Motor neuron (in vitro differentiated cells): ENCODE measurements around the gene GHRH. TPM values are rescaled to one million over a fixed set of nuclear protein-coding genes. Genes with fewer than 3 reads are reported as not detected.

ENCODE experiments used
- ATAC-seq, 8 experiments: fragments of 200-7000 bp; cut with Tn5 transposase; replicated peaks in 6 of 8; 2 replicates each; pipeline ENCODE4 v1.8.0; 2021; ENCODE audit warnings: mild to moderate bottlenecking in 8 of 8, moderate library complexity in 8 of 8
- H3K27ac ChIP-seq, 2 donors: fragments of 250-450 bp; sonication (Bioruptor Pico); 2 replicates each; pipeline ENCODE4 v1.9.0; 2021; ENCODE audit warnings: antibody characterized with exemption in 2 of 2, mild to moderate bottlenecking in 2 of 2, moderate library complexity in 1 of 2
- H3K4me1 ChIP-seq, 2 donors: fragments of 250-450 bp; sonication (Bioruptor Pico); replicated peaks in 1 of 2; 2 replicates each; pipeline ENCODE4 v1.6.1; 2021; ENCODE audit warnings: antibody characterized with exemption in 2 of 2, mild to moderate bottlenecking in 2 of 2, moderate library complexity in 1 of 2
- H3K4me3 ChIP-seq, 5 donors: fragments of 250-450 bp; sonication (Bioruptor Pico); 2 replicates each; pipeline ENCODE4 v1.9.0; 2021; ENCODE audit warnings: antibody characterized with exemption in 5 of 5, mild to moderate bottlenecking in 5 of 5, moderate library complexity in 4 of 5
- WGBS, 10 experiments: fragments of 450-650 bp; shearing (Covaris generic); methylation state at CpG; one replicate each; pipeline ENCODE4 v1.0.0; 2022; 5-methylcytosine and 5-hydroxymethylcytosine counted together
- in situ Hi-C, 9 experiments: fragments of 400-800 bp; cut with MboI; loops; one replicate each; pipeline ENCODE4 v1.15.0; 2021; ENCODE audit warnings: low sequenced_read_pairs in 9 of 9, low pct_unique_long_range_greater_than_20kb in 2 of 9; ENCODE audit not compliant: unreplicated experiment in 9 of 9
- total RNA-seq, 8 experiments: library from RNA; unstranded; fragments of 300-600 nt; gene quantifications; 2 replicates each; pipeline versions ENCODE4 v1.2.3 to v1.2.4, GENCODE V29; 2022

The GHRH gene
- total RNA-seq = not detected

DNA sequence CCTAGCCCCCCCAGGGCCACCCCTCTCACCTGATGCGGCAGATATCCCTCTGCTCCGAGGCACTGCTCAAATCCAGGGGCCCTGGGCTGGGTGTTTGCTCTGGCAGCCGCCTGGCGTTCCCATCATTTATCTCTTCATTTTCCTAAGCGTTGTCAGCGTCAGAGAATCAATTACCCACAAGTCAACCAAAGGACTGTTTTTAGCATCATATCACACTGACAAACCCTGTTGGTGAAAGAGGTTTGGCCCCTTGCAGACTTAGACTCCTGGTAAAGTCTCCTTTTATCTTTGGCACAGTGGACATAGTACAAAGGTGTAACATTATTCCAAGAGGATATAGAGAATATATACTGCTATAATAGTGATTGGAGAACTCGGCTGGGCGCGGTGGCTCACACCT lies at the start of gene GHRH:
TSS of gene GHRH (minus strand) at position 101 of the 400 bp plus-strand sequence. CDS start 4,925 bp downstream, outside the sequence.
- Histone ChIP-seq H3K4me1 (peaks cover 14 to 35% of the 10 kb centered on the region in 2 donors), H3K4me3 (no peak within 1 kb of the TSS), H3K27ac (no peak within 1 kb of the TSS)
- WGBS, 10 experiments = 64 to 100% (median 100%) methylated on average over 1 to 5 of the region's 9 CpGs; no CpG with 5 or more reads in 4 of the 10 experiments
- in situ Hi-C loops = loop anchor here in 3 of 9 experiments (25.0 kb wide), 1 partner anchor 276 kb away; the partner anchor contains the start of gene BLCAP (in 3 of the 3)
- no peak for ATAC-seq

- peak overlapping the region in 1 of 2 donors; percentile 21 for H3K27ac ChIP-seq
- peaks cover 0 to 15% of the 10 kb centered on the region in 2 donors for H3K4me1 ChIP-seq
- 71 to 100% (median 89%) methylated on average over 1 to 7 of the region's 11 CpGs; no CpG with 5 or more reads in 6 of the 10 experiments for WGBS, 10 experiments
- no peak overlapping the region for H3K4me3 ChIP-seq
- no peak for ATAC-seq
- in situ Hi-C loops = no loop called here
Observed at GRCh38 chr20:37310951-37311350, 49.3 kb upstream of the GHRH start.

DNA sequence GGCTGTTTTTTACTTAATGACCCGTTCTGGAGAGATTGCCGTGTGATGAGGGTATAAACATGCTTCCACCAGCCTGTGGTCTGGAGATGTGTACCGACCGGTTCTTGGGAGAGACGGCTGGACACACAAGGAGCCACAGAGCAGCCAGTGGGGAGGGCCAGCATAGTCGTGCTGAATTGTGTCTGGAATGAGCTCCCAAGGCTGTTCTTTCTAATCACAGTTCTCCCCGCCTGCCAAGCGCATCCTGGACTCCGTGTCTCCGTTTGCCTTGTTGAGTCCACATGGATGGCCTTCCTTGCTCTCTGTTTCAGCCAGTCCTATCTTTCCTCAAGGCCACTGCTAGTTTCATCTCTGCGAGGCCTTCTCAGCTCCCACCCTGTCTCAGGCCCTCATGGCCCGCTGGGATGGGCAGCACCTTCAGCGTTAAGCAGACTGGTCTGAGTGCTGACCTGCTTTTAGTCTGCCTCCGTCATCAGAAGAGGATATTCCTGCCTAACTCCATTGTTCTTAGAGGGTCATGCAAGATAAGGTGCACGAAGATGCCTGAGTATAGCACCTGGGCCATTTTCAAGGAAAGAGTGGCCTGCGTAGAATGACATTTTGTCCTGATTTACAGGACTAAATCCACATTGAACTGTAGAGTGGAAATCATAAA lies 48.4 kb upstream of the GHRH start:
- 64 to 100% (median 95%) methylated on average over 1 to 8 of the region's 16 CpGs; no CpG with 5 or more reads in 2 of the 10 experiments for WGBS, 10 experiments
- H3K27ac ChIP-seq = peak overlapping the region; percentile 36 to 44
- in situ Hi-C loops = no loop called here
- peaks cover 0 to 15% of the 10 kb centered on the region in 2 donors for H3K4me1 ChIP-seq
- no peak overlapping the region for H3K4me3 ChIP-seq
- peak in 1 of 8 experiments; percentile 12 for ATAC-seq

DNA sequence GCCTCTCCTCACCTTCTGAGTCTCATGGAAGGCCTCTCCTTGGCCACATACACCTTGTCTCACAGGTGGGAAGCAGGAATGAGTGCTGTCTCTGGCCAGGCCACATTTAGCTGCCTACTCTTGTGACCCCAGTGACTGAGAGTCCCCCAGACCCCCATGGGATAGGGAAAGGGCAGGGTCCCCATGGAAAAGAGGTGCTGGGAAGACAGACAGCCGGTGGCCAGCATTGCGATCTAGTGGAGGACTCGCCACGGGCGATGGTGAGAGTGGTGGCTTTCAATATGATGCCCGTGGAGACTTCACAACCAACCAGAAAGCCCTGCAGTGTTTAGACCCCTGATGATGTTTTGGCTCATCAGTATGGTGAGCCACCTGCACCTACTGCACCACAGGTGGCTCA lies 47.7 kb upstream of the GHRH start:
- WGBS, 10 experiments = 82 to 100% (median 100%) methylated on average over 2 to 5 of the region's 6 CpGs; no CpG with 5 or more reads in 5 of the 10 experiments
- Histone ChIP-seq H3K27ac (peak overlapping the region in 1 of 2 donors; percentile 44), H3K4me3 (no peak overlapping the region), H3K4me1 (peaks cover 0 to 15% of the 10 kb centered on the region in 2 donors)
- in situ Hi-C loops = no loop called here
- no peak for ATAC-seq

- in situ Hi-C loops = no loop called here
- ATAC-seq = no peak
- no peak overlapping the region for H3K4me3 ChIP-seq
- WGBS, 10 experiments = 67 to 100% (median 85%) methylated on average over 1 to 6 of the region's 8 CpGs; no CpG with 5 or more reads in 2 of the 10 experiments
- H3K4me1 ChIP-seq = peaks cover 0 to 15% of the 10 kb centered on the region in 2 donors
- H3K27ac ChIP-seq = no peak overlapping the region
Observed at GRCh38 chr20:37308086-37309050, 46.8 kb upstream of the GHRH start.

GRCh38 chr20:37305839-37306238 lies 44.2 kb upstream of the GHRH start:
- Histone ChIP-seq H3K4me3 (no peak overlapping the region), H3K27ac (no peak overlapping the region), H3K4me1 (peaks cover 0 to 13% of the 10 kb centered on the region in 2 donors)
- ATAC-seq = no peak
- WGBS, 10 experiments = 74 to 100% (median 96%) methylated on average over 1 to 2 of the region's 3 CpGs; no CpG with 5 or more reads in 2 of the 10 experiments
- in situ Hi-C loops = no loop called here

DNA sequence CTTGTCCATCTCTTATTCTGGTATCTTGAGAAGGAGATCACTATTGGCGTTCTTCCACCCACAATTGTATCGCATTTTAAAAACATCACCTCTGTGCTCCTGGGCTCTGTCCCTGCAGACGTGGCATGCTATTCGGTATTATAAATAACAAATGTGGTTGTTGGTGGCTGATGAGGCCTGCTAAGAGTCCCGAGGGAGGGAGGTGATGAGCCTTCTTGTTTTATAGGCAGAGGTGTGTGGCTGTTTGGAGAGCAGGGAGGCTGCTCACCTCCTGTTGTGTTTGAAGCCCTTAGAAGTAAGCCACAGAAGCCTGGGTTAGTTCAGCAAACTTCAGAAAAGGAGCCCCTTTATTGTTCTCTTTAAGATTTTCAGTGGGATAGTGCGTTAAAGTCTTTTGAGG lies 43.5 kb upstream of the GHRH start:
- no peak for ATAC-seq
- Histone ChIP-seq H3K4me1 (peaks cover 0 to 6% of the 10 kb centered on the region in 2 donors), H3K4me3 (no peak overlapping the region), H3K27ac (no peak overlapping the region)
- 81 to 100% (median 95%) methylated on average over 1 to 4 of the region's 6 CpGs; no CpG with 5 or more reads in 4 of the 10 experiments for WGBS, 10 experiments
- in situ Hi-C loops = no loop called here

DNA sequence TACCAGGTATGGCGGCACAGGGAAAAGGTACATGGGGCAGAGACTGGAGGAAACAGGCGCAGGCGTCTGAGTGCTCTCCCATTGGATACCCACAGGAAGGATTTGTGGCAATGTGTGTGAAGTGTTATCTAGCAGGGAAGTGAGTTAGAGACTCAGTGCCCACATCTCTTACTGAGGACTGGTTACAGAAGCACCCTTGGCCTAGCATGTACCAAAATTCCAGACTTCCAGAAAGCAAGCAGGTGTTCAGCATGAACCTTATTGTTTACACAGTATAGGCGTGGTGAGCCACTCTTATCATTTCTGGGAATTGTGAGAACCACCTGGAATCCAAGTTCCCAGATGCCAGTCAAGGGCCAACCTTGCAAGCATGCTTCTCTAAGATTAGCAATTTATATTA lies 42.0 kb upstream of the GHRH start:
- 83 to 100% (median 100%) methylated on average over 1 to 3 of the region's 4 CpGs; no CpG with 5 or more reads in 3 of the 10 experiments for WGBS, 10 experiments

GRCh38 chr20:37302981-37303380 lies 41.4 kb upstream of the GHRH start:
- no peak overlapping the region for H3K27ac ChIP-seq
- WGBS, 10 experiments = 80 to 100% (median 94%) methylated on average over 1 to 2 of the region's 2 CpGs; no CpG with 5 or more reads in 3 of the 10 experiments
- in situ Hi-C loops = no loop called here
- no peak overlapping the region for H3K4me3 ChIP-seq
- no peaks in the 10 kb centered on the region for H3K4me1 ChIP-seq
- ATAC-seq = no peak

More for the DNA sequence above, 42.0 kb upstream of the GHRH start:
- in situ Hi-C loops = no loop called here
- H3K4me3 ChIP-seq = no peak overlapping the region
- ATAC-seq = peak in 1 of 8 experiments; percentile 50
- no peaks in the 10 kb centered on the region for H3K4me1 ChIP-seq
- no peak overlapping the region for H3K27ac ChIP-seq

DNA sequence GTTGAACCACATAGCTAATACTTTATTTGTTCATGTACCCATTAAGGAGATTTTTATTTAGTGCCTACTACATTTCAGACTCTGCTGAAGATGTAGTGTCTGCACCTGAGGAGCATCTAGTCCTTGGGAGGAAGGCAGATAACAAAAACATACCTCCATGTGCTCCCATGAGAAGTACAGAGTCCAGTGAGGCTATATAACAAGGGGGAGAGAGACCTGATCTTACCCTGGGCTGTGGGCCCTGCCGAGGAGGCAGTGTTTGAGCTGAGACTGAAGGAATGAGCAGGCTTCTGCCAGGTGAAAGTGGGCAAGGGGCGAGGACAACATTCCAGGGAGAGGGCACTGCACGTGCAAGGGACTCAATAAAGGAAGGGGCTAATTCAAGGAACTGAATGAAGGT lies 39.9 kb upstream of the GHRH start:
- no peak overlapping the region for H3K27ac ChIP-seq
- 80 to 100% (median 94%) methylated on average over 1 to 2 of the region's 3 CpGs; no CpG with 5 or more reads in 3 of the 10 experiments for WGBS, 10 experiments
- no peak overlapping the region for H3K4me3 ChIP-seq
- H3K4me1 ChIP-seq = no peaks in the 10 kb centered on the region
- ATAC-seq = no peak
- in situ Hi-C loops = no loop called here

DNA sequence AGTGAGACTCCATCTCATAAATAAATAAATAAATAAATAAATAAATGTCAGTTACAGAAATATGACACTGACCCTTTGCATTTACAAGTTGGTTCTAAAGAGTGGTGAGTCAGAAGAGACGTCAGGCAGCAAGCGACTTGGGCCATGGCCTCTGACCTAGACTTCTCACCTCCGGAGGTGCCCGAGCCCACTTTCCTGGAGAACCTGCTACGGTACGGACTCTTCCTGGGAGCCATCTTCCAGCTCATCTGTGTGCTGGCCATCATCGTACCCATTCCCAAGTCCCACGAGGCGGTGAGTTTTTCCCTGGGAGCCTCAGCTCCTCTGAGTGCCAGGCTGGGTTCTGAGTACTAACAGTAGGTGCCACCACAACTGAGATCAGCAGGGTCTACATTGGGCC lies 39.5 kb upstream of the GHRH start:
- no peak overlapping the region for H3K27ac ChIP-seq
- WGBS, 10 experiments = 86 to 100% (median 100%) methylated on average over 1 to 5 of the region's 9 CpGs; no CpG with 5 or more reads in 7 of the 10 experiments
- no peaks in the 10 kb centered on the region for H3K4me1 ChIP-seq
- in situ Hi-C loops = no loop called here
- ATAC-seq = no peak
- no peak overlapping the region for H3K4me3 ChIP-seq

- WGBS, 10 experiments = 87 to 100% (median 94%) methylated on average over 3 to 5 of the region's 6 CpGs; no CpG with 5 or more reads in 2 of the 10 experiments
- Histone ChIP-seq H3K27ac (no peak overlapping the region), H3K4me1 (peaks cover 0 to 10% of the 10 kb centered on the region in 2 donors), H3K4me3 (no peak overlapping the region)
- in situ Hi-C loops = loop anchor here in 1 of 9 experiments (25.0 kb wide), 1 partner anchor 87 kb away; no protein-coding TSS in a partner anchor
- no peak for ATAC-seq
Observed at GRCh38 chr20:37299718-37300528, 38.3 kb upstream of the GHRH start.
